ENCODE measurements around the gene FGF5. TPM values are rescaled to one million over a fixed set of nuclear protein-coding genes. Genes with fewer than 3 reads are reported as not detected.

Gene FGF5
- total RNA-seq, 1 experiment from 2014 or later, result not detected

GRCh38 chr4:80229128-80229527 lies 37.3 kb upstream of the FGF5 start:
- Histone ChIP-seq H2BK120ac (ENCODE audit: low read depth, low read length, poor library complexity, severe bottlenecking) (no peak overlapping the region), H4K20me1 (ENCODE audit: control insufficient read depth, insufficient read depth, insufficient read length) (no peaks in the 10 kb centered on the region), H3K56ac (ENCODE audit: insufficient read length, low read depth, low read length) (no peak overlapping the region), H3K4ac (ENCODE audit: low read depth, low read length) (no peak overlapping the region), H3K9me3 (ENCODE audit: control insufficient read depth, low read depth, low read length) (no peaks in the 10 kb centered on the region), H3T11ph (ENCODE audit: low read length) (no peak overlapping the region), H3K4me2 (ENCODE audit: insufficient read depth, insufficient read length, low read length) (no peak overlapping the region), H3K14ac (ENCODE audit: insufficient read depth, low read length) (no peak overlapping the region), H3K9ac (ENCODE audit: extremely low read depth, insufficient read length, low read length) (no peak overlapping the region), H3K23me2 (ENCODE audit: insufficient read length, low read depth, low read length, poor library complexity, severe bottlenecking) (no peaks in the 10 kb centered on the region), H3K4me1 (ENCODE audit: insufficient read depth, low read length) (no peaks in the 10 kb centered on the region), H3K23ac (ENCODE audit: insufficient read length, low read depth, low read length) (no peak overlapping the region), H2AFZ (ENCODE audit: low read length) (no peak overlapping the region), H4K91ac (ENCODE audit: insufficient read length, low read depth, low read length) (no peak overlapping the region), H3K79me1 (ENCODE audit: insufficient read depth, low read depth, low read length, poor library complexity, severe bottlenecking) (no peaks in the 10 kb centered on the region), H2BK20ac (ENCODE audit: low read depth, low read length, poor library complexity, severe bottlenecking) (no peak overlapping the region), H3K27ac (ENCODE audit: insufficient read length, low read depth, low read length) (no peak overlapping the region), H3K18ac (ENCODE audit: insufficient read length, low read depth, low read length) (no peak overlapping the region), H2BK15ac (ENCODE audit: low read depth, low read length) (no peak overlapping the region), H2BK5ac (ENCODE audit: insufficient read length, low read length) (no peak overlapping the region), H3K27me3 (ENCODE audit: insufficient read depth, low read length) (no peaks in the 10 kb centered on the region), H2BK12ac (ENCODE audit: insufficient read length, low read depth, low read length) (no peak overlapping the region), H4K8ac (replicated peaks; ENCODE audit: insufficient read length, low read depth, low read length) (no peak overlapping the region), H2AK5ac (ENCODE audit: insufficient read length, low read length) (no peak overlapping the region), H4K5ac (ENCODE audit: insufficient read length, low read depth, low read length) (no peak overlapping the region), H3K79me2 (ENCODE audit: insufficient read depth, low read length) (no peaks in the 10 kb centered on the region)
- Mint-ChIP-seq H3K4me3 (no peak overlapping the region), H3K27ac (no peak overlapping the region), H3K4me1 (no peaks in the 10 kb centered on the region), H3K36me3 (ENCODE audit: insufficient read depth in 1 of 3, low read depth in 3 of 3) (no peaks in the 10 kb centered on the region), H3K27me3 (ENCODE audit: low read depth) (peaks cover 22% of the 10 kb centered on the region), H3K9me3 (no peaks in the 10 kb centered on the region)
- no peak for TF ChIP-seq CTCF (conservative IDR thresholded peaks at IDR 0.05)
- DNase-seq, result no peak
- WGBS (ENCODE audit: extremely low coverage, insufficient read length, low lambda C conversion rate), result no CpG with 5 or more reads among the region's 2 CpGs
